HCT116 (cell line): ENCODE results near the gene THOC2. TPM values are rescaled to one million over a fixed set of nuclear protein-coding genes. Genes with fewer than 3 reads are reported as not detected.

Source experiments
- ATAC-seq: fragments of 200-7000 bp; cut with Tn5 transposase; 2 replicates; pipeline ENCODE4 v1.9.1; 2020; ENCODE audit warnings: mild to moderate bottlenecking, moderate library complexity
- BruUV-seq: library from RNA; stranded (reverse); fragments of 400-500 nt; replicated peaks from 2 replicates; lab custom pipeline; 2021; lab: Mats Ljungman, UMichigan
- CTCF ChIA-PET: fragments of 300-600 bp; sonication (Branson Sonifier 250); formaldehyde crosslinking; loops from one replicate; lab custom pipeline; 2021; ENCODE audit warnings: antibody characterized with exemption; lab: Charles Lee
- POLR2A ChIA-PET: fragments of 300-600, 350-600 bp; sonication (Branson Sonifier 250); formaldehyde crosslinking; loops from one replicate; lab custom pipeline; 2021; ENCODE audit warnings: antibody characterized with exemption; lab: Charles Lee
- RAD21 ChIA-PET, 2 experiments: fragments of 300-600 bp; sonication (Branson Sonifier 250); formaldehyde crosslinking; loops; one replicate each; lab custom pipeline; 2023; ENCODE audit warnings: low total read pairs in 2 of 2; ENCODE audit not compliant: uncharacterized antibody in 2 of 2, unreplicated experiment in 2 of 2, low non-redundant PET in 1 of 2; lab: Charles Lee
- DNase-seq: peaks from one replicate; pipeline ENCODE4 v3.0.0-alpha.2; 2010; ENCODE audit warnings: low read depth, low spot score
- H2AFZ ChIP-seq: fragments of 200-600 bp; shearing (Covaris generic), sonication (generic); 2 replicates; pipeline ENCODE4 v1.6.1; 2017; ENCODE audit warnings: low read depth, mixed run types, mixed read lengths, antibody characterized with exemption, low read length; ENCODE audit not compliant: poor library complexity, severe bottlenecking
- H3K27ac ChIP-seq: 2 replicates; pipeline ENCODE4 v1.5.1; 2012; ENCODE audit warnings: low read depth, low read length
- H3K27me3 ChIP-seq: fragments of 200-600 bp; sonication (generic); 2 replicates; pipeline ENCODE4 v1.6.1; 2016; ENCODE audit warnings: mixed run types, low read length, mixed read lengths; ENCODE audit not compliant: insufficient read depth
- H3K36me3 ChIP-seq, 2 experiments: fragments of 200-500 bp in 1 of 2; fragments of 200-600 bp in 1 of 2; sonication (Bioruptor generic) in 1 of 2; sonication (generic) in 1 of 2; 2 replicates each; pipeline versions ENCODE4 v1.5.1 to v1.6.1; 2014 to 2016; ENCODE audit warnings: low read length in 2 of 2, inconsistent platforms in 1 of 2, mixed read lengths in 1 of 2, mixed run types in 1 of 2; ENCODE audit not compliant: insufficient read depth in 2 of 2, control insufficient read depth in 1 of 2
- H3K4me1 ChIP-seq, 2 experiments: fragments of 200-600 bp in 1 of 2; sonication (generic) in 1 of 2; 2 replicates each; pipeline versions ENCODE4 v1.5.1 to v1.6.1; 2012 to 2017; ENCODE audit warnings: low read length in 2 of 2, inconsistent platforms in 1 of 2, mild to moderate bottlenecking in 1 of 2, mixed read lengths in 1 of 2, mixed run types in 1 of 2, moderate library complexity in 1 of 2; ENCODE audit not compliant: insufficient read depth in 2 of 2, control insufficient read depth in 1 of 2
- H3K4me2 ChIP-seq: fragments of 200-600 bp; sonication (generic); 2 replicates; pipeline ENCODE4 v1.6.1; 2017; ENCODE audit warnings: mixed run types, low read length, mixed read lengths
- H3K4me3 ChIP-seq, 2 experiments: fragments of 200-600 bp in 1 of 2; sonication (generic) in 1 of 2; replicated peaks in 1 of 2; 2 replicates each; pipeline ENCODE4 v1.5.1; 2011 to 2016; ENCODE audit warnings: low read length in 2 of 2, control low read depth in 1 of 2, low read depth in 1 of 2, mild to moderate bottlenecking in 1 of 2, mixed read lengths in 1 of 2, mixed run types in 1 of 2
- H3K79me2 ChIP-seq: fragments of 200-600 bp; sonication (generic); 2 replicates; pipeline ENCODE4 v1.6.1; 2017; ENCODE audit warnings: mild to moderate bottlenecking, mixed run types, low read length, moderate library complexity, mixed read lengths; ENCODE audit not compliant: insufficient read depth
- H3K9ac ChIP-seq: fragments of 200-600 bp; sonication (generic); 2 replicates; pipeline ENCODE4 v1.6.1; 2016; ENCODE audit warnings: low read length, mixed read lengths
- H3K9me2 ChIP-seq: fragments of 200-600 bp; sonication (generic), shearing (Covaris generic); 2 replicates; pipeline ENCODE4 v1.6.1; 2017; ENCODE audit warnings: mixed run types, mild to moderate bottlenecking, moderate library complexity; ENCODE audit not compliant: insufficient read depth
- H3K9me3 ChIP-seq, 2 experiments: fragments of 200-500 bp in 1 of 2; fragments of 200-600 bp in 1 of 2; sonication (Bioruptor generic) in 1 of 2; sonication (generic) in 1 of 2; 2 replicates each; pipeline ENCODE4 v1.6.1; 2014 to 2017; ENCODE audit warnings: low read length in 2 of 2, mixed read lengths in 2 of 2, inconsistent platforms in 1 of 2, low read depth in 1 of 2, mild to moderate bottlenecking in 1 of 2, mixed run types in 1 of 2, moderate library complexity in 1 of 2; ENCODE audit not compliant: control insufficient read depth in 1 of 2, insufficient read depth in 1 of 2
- H4K20me1 ChIP-seq: fragments of 200-600 bp; sonication (generic), shearing (Covaris generic); 2 replicates; pipeline ENCODE4 v1.6.1; 2017; ENCODE audit warnings: mixed run types, mild to moderate bottlenecking, moderate library complexity; ENCODE audit not compliant: insufficient read depth
- CBX3 ChIP-seq: IDR thresholded peaks from 2 replicates; pipeline ENCODE4 v1.6.1; 2012; ENCODE audit warnings: low read depth
- CEBPB ChIP-seq: IDR thresholded peaks from 2 replicates; pipeline ENCODE4 v1.6.1; 2012; ENCODE audit warnings: low read depth
- CTCF ChIP-seq, 3 experiments: fragments of 200-600 bp in 1 of 3; sonication (generic) in 1 of 3; IDR thresholded peaks in 2 of 3; conservative IDR thresholded peaks in 1 of 3; 2 replicates each; pipeline ENCODE4 v1.5.1; 2012 to 2017; ENCODE audit warnings: low read depth in 2 of 3, low read length in 2 of 3, antibody characterized with exemption in 1 of 3, borderline replicate concordance in 1 of 3, control low read depth in 1 of 3, mild to moderate bottlenecking in 1 of 3, mixed read lengths in 1 of 3, mixed run types in 1 of 3, moderate library complexity in 1 of 3; ENCODE audit not compliant: insufficient read depth in 1 of 3
- EGR1 ChIP-seq: IDR thresholded peaks from 2 replicates; pipeline ENCODE4 v1.6.1; 2012; ENCODE audit warnings: low read depth
- ELF1 ChIP-seq: IDR thresholded peaks from 2 replicates; pipeline ENCODE4 v1.6.1; 2012; ENCODE audit warnings: low read depth, borderline replicate concordance
- EZH2phosphoT487 ChIP-seq: fragments of 200-600 bp; IDR thresholded peaks from 2 replicates; pipeline ENCODE4 v1.6.1; 2018; ENCODE audit warnings: antibody characterized with exemption, borderline replicate concordance
- FOSL1 ChIP-seq: IDR thresholded peaks from 2 replicates; pipeline ENCODE4 v1.6.1; 2012; ENCODE audit warnings: low read depth
- JUND ChIP-seq: IDR thresholded peaks from 2 replicates; pipeline ENCODE4 v1.6.1; 2012
- MAX ChIP-seq: IDR thresholded peaks from 2 replicates; pipeline ENCODE4 v1.6.1; 2012
- POLR2A ChIP-seq: IDR thresholded peaks from 2 replicates; pipeline ENCODE4 v1.7.0; 2011; ENCODE audit warnings: borderline replicate concordance; ENCODE audit not compliant: insufficient read depth, insufficient read length; ENCODE audit errors: extremely low read depth
- RAD21 ChIP-seq: IDR thresholded peaks from 2 replicates; pipeline ENCODE4 v1.6.1; 2012; ENCODE audit warnings: low read depth, mild to moderate bottlenecking
- REST ChIP-seq: IDR thresholded peaks from 2 replicates; pipeline ENCODE4 v1.6.1; 2012; ENCODE audit warnings: low read depth
- SIN3A ChIP-seq: IDR thresholded peaks from 2 replicates; pipeline ENCODE4 v1.6.1; 2012; ENCODE audit warnings: low read depth
- SP1 ChIP-seq: IDR thresholded peaks from 2 replicates; pipeline ENCODE4 v1.6.1; 2012; ENCODE audit warnings: low read depth
- SRF ChIP-seq: IDR thresholded peaks from 2 replicates; pipeline ENCODE4 v1.6.1; 2012; ENCODE audit warnings: low read depth
- TCF7L2 ChIP-seq: IDR thresholded peaks from 2 replicates; pipeline ENCODE4 v1.7.0; 2011; ENCODE audit warnings: borderline replicate concordance, inconsistent platforms; ENCODE audit not compliant: insufficient read depth, insufficient read length; ENCODE audit errors: extremely low read depth
- YY1 ChIP-seq: IDR thresholded peaks from 2 replicates; pipeline ENCODE4 v1.6.1; 2011; ENCODE audit warnings: low read length, low read depth, moderate library complexity, mild to moderate bottlenecking; ENCODE audit not compliant: insufficient replicate concordance; ENCODE audit errors: extremely low read depth
- ZBTB33 ChIP-seq: IDR thresholded peaks from 2 replicates; pipeline ENCODE4 v1.6.1; 2011; ENCODE audit warnings: mild to moderate bottlenecking, low read length, moderate library complexity; ENCODE audit not compliant: insufficient replicate concordance; ENCODE audit errors: extremely low read depth
- ZNF274 ChIP-seq: fragments of 200-500 bp; sonication (Bioruptor generic); IDR thresholded peaks from 2 replicates; pipeline ENCODE4 v1.6.1; 2014; ENCODE audit warnings: mild to moderate bottlenecking, low read depth, low read length, inconsistent platforms
- intact Hi-C: fragments of 100-400 bp; cut with micrococcal nuclease; formaldehyde crosslinking; loops from 2 replicates; pipeline ENCODE4 v1.10.0; 2022
- total RNA-seq: library from RNA; stranded (reverse); gene quantifications from one replicate; pipeline ENCODE4 v1.2.1, GENCODE V29; 2021; ENCODE audit not compliant: unreplicated experiment

Gene THOC2
- total RNA-seq, 1 experiment from 2014 or later: 85.3 TPM

GRCh38 chrX:123629502-123629901 is 103.3 kb downstream of the THOC2 start:
- Histone ChIP-seq H4K20me1 (no peaks in the 10 kb centered on the region), H3K27me3 (no peaks in the 10 kb centered on the region), H3K4me1 (no peaks in the 10 kb centered on the region), H3K4me3 (no peak overlapping the region), H3K36me3 (peaks cover 0 to 8% of the 10 kb centered on the region in 2 experiments; a peak in 3 of 4 replicates), H3K79me2 (no peaks in the 10 kb centered on the region), H2AFZ (no peak overlapping the region), H3K9me2 (no peaks in the 10 kb centered on the region), H3K9me3 (no peaks in the 10 kb centered on the region), H3K4me2 (no peak overlapping the region), H3K9ac (no peak overlapping the region), H3K27ac (no peak overlapping the region)
- RAD21 ChIA-PET: no interaction called here
- no peak for DNase-seq
- no peak for TF ChIP-seq ELF1
- TF ChIP-seq ZNF274: no peak
- TF ChIP-seq EZH2phosphoT487: no peak
- TF ChIP-seq CTCF (IDR thresholded peaks at IDR 0.05 in 2 of 3, conservative IDR thresholded peaks at IDR 0.05 in 1 of 3; ENCODE audit: borderline replicate concordance in 1 of 3, insufficient read depth in 1 of 3, low read depth in 2 of 3, low read length in 2 of 3): no peak
- TF ChIP-seq MAX: no peak
- no peak for TF ChIP-seq SRF
- no peak for TF ChIP-seq SP1
- no peak for TF ChIP-seq ZBTB33
- no peak for TF ChIP-seq EGR1
- no peak for TF ChIP-seq CBX3
- no peak for TF ChIP-seq YY1
- no peak for TF ChIP-seq CEBPB
- TF ChIP-seq FOSL1: no peak
- no peak for TF ChIP-seq RAD21
- no peak for TF ChIP-seq TCF7L2
- no peak for TF ChIP-seq SIN3A
- no peak for TF ChIP-seq JUND
- TF ChIP-seq REST: no peak
- TF ChIP-seq POLR2A: no peak
- CTCF ChIA-PET: no interaction called here
- POLR2A ChIA-PET: no interaction called here
- intact Hi-C loops: no loop called here
- no peak for ATAC-seq
- BruUV-seq: no TSS peak
